C4-2B (cell line): ENCODE measurements around the gene PTPN18.

Source experiments
- ZFX ChIP-seq: fragments of 450-650 bp; IDR thresholded peaks from 2 replicates; pipeline ENCODE4 v1.6.1; 2017
- TF ChIP-seq, protein P1 (sequence below): fragments of 450-650 bp; conservative IDR thresholded peaks from 2 replicates; pipeline ENCODE4 v1.5.1; 2017; ENCODE audit warnings: mild to moderate bottlenecking

DNA sequence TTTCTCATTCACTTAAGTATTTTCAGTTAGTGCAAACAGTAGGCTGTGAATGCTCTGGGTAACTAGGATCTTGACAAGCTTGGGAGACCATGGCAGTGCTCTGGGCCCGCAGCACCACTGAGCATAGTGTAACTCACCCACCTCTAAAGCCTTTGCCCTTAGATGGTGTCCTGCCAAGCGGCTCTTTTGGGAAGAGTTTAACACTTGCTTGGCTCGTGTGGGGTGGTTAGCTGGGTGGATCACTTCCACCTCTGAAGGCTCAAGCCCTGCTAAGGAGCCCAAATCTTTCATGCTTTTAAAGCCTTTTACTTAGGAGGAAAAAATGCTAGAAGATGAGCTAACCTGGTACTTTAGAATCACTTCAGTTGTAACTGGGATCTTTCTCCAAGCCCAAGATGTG, 33.9 kb downstream of the PTPN18 start:
- TF ChIP-seq, protein P1, sequence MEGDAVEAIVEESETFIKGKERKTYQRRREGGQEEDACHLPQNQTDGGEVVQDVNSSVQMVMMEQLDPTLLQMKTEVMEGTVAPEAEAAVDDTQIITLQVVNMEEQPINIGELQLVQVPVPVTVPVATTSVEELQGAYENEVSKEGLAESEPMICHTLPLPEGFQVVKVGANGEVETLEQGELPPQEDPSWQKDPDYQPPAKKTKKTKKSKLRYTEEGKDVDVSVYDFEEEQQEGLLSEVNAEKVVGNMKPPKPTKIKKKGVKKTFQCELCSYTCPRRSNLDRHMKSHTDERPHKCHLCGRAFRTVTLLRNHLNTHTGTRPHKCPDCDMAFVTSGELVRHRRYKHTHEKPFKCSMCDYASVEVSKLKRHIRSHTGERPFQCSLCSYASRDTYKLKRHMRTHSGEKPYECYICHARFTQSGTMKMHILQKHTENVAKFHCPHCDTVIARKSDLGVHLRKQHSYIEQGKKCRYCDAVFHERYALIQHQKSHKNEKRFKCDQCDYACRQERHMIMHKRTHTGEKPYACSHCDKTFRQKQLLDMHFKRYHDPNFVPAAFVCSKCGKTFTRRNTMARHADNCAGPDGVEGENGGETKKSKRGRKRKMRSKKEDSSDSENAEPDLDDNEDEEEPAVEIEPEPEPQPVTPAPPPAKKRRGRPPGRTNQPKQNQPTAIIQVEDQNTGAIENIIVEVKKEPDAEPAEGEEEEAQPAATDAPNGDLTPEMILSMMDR, result no peak
- no peak for TF ChIP-seq ZFX
